ENCODE data around the gene C19orf33.
"Not testable (repeated sequence)": the region's sequence is repeated elsewhere in the genome, so short reads cannot be mapped to it uniquely, and the experiment has no call there.

C19orf33 gene

DNA sequence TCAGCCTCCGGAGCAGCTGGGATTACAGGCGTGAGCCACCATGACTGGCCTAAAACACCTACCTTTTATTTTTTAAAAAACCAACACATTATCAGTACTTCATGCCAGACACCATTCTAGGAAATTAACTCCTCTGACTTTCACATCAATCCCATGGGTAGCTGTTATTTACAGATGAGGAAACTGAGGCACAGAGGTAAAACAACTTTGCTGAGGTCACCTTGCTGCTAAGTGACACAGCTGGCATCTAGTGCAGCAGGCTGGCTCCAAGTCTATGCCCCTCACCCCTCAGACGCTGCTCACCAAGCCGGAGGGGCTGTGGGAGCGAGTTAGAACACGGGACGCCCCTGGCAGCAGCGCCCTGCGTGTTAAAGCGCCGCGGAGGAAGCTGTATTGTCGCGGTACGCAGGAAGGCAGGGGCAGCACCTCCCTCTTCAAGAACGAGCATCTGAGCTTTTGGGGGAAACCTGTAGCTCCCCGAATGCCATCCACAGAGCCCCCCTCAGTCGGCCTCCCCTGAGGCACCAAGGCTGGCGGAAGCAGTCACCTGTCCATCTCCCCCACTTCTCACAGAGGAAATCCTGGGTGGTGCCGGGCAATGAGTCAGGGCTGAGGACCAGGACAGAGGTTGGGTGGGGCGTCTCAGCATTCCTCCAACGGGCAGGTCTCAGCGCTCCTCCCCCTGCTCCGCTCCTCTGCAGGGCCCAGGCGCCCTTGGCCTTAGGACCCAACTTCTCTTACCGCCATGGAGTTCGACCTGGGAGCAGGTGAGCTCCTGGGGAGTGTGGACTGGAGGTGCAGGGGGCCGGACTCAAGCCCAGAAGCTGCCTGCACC lies at the start of gene C19orf33:
Gene C19orf33 (plus strand): TSS at position 735 of the 835 bp plus-strand sequence. CDS start 11 bp downstream, at position 746.
- Histone ChIP-seq H3K27me3 (replicated peaks) (no peaks in the 10 kb centered on the region), H3K27ac (no peak within 1 kb of the TSS), H3K4me3 (ENCODE audit: low read depth, low read length) (no peak within 1 kb of the TSS), H3K36me3 (replicated peaks) (peaks cover 34% of the 10 kb centered on the region)
- in situ Hi-C loops (cut with HindIII; ENCODE audit: low pct_ligation_motif_present, low sequenced_read_pairs) = no loop called here
- TF ChIP-seq, protein P1, sequence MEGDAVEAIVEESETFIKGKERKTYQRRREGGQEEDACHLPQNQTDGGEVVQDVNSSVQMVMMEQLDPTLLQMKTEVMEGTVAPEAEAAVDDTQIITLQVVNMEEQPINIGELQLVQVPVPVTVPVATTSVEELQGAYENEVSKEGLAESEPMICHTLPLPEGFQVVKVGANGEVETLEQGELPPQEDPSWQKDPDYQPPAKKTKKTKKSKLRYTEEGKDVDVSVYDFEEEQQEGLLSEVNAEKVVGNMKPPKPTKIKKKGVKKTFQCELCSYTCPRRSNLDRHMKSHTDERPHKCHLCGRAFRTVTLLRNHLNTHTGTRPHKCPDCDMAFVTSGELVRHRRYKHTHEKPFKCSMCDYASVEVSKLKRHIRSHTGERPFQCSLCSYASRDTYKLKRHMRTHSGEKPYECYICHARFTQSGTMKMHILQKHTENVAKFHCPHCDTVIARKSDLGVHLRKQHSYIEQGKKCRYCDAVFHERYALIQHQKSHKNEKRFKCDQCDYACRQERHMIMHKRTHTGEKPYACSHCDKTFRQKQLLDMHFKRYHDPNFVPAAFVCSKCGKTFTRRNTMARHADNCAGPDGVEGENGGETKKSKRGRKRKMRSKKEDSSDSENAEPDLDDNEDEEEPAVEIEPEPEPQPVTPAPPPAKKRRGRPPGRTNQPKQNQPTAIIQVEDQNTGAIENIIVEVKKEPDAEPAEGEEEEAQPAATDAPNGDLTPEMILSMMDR (IDR thresholded peaks at IDR 0.05; ENCODE audit: low read depth, low read length, missing control alignments) = no peak
- no peak for DNase-seq

DNA sequence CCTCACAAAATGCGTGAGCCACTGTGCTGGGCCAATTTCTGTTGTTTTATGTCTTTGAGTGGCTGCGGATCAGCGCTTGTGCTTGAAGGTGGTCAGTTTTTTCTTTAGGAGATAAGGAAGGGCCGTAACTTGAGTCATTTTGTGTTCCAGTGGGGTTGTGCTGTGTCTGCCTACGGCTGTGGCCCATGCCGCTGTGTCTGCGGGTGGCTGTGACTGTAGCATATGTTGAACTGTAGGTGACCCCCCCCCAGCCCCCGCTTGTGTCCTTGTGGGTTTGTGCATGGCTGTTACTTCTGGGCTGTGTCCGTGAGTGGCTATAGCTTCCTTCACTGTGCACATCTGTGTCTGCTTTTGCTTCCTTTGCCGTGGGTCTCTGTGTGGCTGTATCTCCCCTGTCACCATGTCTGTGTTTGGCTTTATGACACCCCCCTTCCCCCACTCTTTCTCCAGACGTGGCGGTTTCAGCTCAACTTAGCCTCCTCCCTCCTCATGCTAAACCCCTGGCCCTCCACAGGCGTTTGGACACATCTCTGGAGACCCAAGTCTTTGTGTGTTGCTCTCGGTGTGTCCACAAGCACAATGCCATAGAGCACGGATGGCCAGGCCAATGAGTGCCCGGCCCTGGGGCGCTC lies 48.6 kb upstream of the C19orf33 start:
- no peaks in the 10 kb centered on the region for H3K36me3 ChIP-seq (replicated peaks)
- TF ChIP-seq, protein P1 (IDR thresholded peaks at IDR 0.05; ENCODE audit: low read depth, low read length, missing control alignments) = no peak
- peak overlapping the region; percentile 39 for H3K4me3 ChIP-seq (ENCODE audit: low read depth, low read length)
- H3K27ac ChIP-seq = no peak overlapping the region
- in situ Hi-C loops (cut with HindIII; ENCODE audit: low pct_ligation_motif_present, low sequenced_read_pairs) = no loop called here
- peak; percentile 67 for DNase-seq
- H3K27me3 ChIP-seq (replicated peaks) = no peaks in the 10 kb centered on the region

DNA sequence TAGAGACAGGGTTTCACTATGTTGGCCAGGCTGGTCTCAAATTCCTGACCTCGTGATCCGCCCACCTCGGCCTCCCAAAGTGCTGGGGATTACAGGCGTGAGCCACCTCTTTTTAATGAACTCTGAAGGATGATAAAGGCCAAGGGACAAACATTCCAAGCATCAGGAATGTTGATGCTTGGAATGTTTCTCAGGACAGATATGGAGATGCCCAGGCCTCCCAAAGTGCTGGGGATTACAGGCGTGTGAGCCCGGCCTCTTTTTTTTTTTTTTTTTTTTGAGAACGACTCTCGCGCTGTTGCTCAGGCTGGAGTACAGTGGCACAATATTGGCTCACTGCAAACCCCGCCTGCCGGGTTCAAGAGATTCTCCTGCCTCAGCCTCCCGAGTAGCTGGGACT lies 42.1 kb upstream of the C19orf33 start:
- H3K27me3 ChIP-seq (replicated peaks); H3K27ac ChIP-seq; in situ Hi-C loops (cut with HindIII; ENCODE audit: low pct_ligation_motif_present, low sequenced_read_pairs); H3K36me3 ChIP-seq (replicated peaks); DNase-seq; H3K4me3 ChIP-seq (ENCODE audit: low read depth, low read length): not testable (repeated sequence)

DNA sequence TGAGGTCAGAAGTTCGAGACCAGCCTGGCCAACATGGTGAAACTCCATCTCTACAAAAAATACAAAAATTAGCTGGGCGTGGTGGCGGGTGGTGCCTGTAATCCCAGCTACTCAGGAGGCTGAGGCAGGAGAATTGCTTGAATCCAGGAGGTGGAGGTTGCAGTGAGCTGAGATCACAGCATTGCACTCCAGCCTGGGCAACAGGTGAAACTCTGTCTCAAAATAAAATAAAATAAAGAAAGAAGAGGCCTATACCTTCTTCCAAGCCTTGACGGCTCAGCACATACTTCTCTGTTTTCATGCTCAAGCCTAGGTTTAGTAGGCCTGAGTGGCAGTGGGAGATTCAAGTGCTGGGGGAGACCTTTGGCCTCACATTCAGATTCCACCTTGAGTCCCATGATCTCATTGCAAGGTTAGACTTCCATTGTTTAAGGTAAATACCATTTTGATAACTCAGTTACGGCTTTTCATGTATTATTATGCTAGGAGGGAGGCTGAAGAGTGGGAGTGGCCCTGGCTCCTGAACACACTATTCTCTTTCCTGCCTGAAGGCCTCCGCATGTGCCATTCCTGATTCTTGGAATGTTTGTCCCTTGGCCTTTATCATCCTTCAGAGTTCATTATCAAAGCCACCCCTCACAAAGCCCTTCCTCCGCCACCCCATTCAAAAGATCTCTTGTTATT lies 41.3 kb upstream of the C19orf33 start:
- no peak overlapping the region for H3K27ac ChIP-seq
- TF ChIP-seq, protein P1 (IDR thresholded peaks at IDR 0.05; ENCODE audit: low read depth, low read length, missing control alignments) = no peak
- no peak overlapping the region for H3K4me3 ChIP-seq (ENCODE audit: low read depth, low read length)
- H3K27me3 ChIP-seq (replicated peaks) = no peaks in the 10 kb centered on the region
- DNase-seq = no peak
- H3K36me3 ChIP-seq (replicated peaks) = no peaks in the 10 kb centered on the region
- in situ Hi-C loops (cut with HindIII; ENCODE audit: low pct_ligation_motif_present, low sequenced_read_pairs) = no loop called here

DNA sequence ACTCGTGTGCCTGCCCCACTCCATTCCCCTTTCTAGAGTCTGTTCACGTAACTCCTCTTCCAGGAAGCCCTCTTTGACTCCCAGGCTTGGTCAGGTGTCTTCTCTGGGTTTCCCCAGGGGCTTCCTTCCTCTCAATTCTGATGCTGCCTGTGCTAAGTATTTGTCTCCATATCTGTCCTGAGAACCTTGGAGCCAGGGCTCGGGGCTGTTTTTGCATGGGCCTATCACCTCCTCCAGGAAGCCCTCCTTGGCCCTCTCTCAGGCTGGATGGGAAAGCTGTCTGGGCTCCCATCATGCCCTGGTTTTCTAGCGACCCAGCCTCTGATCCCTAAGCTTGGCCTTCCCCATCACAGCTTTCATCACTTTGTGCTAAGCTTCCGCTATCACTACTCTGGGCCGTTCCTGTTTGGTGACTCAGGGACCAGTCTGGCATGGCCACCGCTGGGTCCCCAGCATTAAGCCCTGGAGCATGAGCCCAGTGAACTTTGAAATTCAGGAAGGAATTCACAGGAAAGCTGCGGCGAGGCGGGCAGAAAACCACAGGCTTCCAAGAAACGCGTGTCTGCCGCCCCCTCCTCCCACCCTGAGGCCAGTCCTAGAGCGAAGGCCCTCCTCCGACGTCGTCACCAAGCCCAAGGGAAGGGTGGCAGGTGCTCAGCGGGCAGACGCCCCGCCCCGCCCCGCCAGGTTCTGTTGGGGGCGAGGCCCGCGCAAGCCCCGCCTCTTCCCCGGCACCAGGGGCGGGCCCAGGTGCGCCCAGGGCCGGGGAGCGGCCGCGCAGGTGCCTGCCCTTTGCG lies 40.2 kb upstream of the C19orf33 start:
- H3K27me3 ChIP-seq (replicated peaks) = no peaks in the 10 kb centered on the region
- in situ Hi-C loops (cut with HindIII; ENCODE audit: low pct_ligation_motif_present, low sequenced_read_pairs) = no loop called here
- H3K36me3 ChIP-seq (replicated peaks) = no peaks in the 10 kb centered on the region
- no peak overlapping the region for H3K27ac ChIP-seq
- DNase-seq = peak; percentile 63
- TF ChIP-seq, protein P1 (IDR thresholded peaks at IDR 0.05; ENCODE audit: low read depth, low read length, missing control alignments) = no peak
- H3K4me3 ChIP-seq (ENCODE audit: low read depth, low read length) = peak overlapping the region; percentile 47
